SK-N-SH treated with all-trans-retinoic acid at 6 μM for 48 hours (cell line): Measurements from ENCODE around the gene C1orf115.
A peak's percentile ranks its signal among the peaks of the same experiment; 100 is the strongest.

Experiments used
- ATAC-seq: fragments of 200-7000 bp; cut with Tn5 transposase; 3 replicates; pipeline ENCODE4 v1.9.1; 2020; ENCODE audit warnings: mild to moderate bottlenecking, moderate library complexity
- ARNTL ChIP-seq: fragments of 450-650 bp; formaldehyde crosslinking; IDR thresholded peaks from 2 replicates; pipeline ENCODE4 v1.5.0; 2020; ENCODE audit warnings: low read depth, mild to moderate bottlenecking, moderate library complexity, borderline replicate concordance
- BACH2 ChIP-seq: fragments of 250-450 bp; sonication (Bioruptor Pico); IDR thresholded peaks from 2 replicates; pipeline ENCODE4 v1.9.0; 2021; ENCODE audit warnings: mild to moderate bottlenecking, borderline replicate concordance
- CREB5 ChIP-seq: fragments of 250-450 bp; sonication (Bioruptor Pico); IDR thresholded peaks from 2 replicates; pipeline ENCODE4 v1.5.1; 2020; ENCODE audit warnings: low read depth, mild to moderate bottlenecking, moderate library complexity
- ESRRG ChIP-seq: fragments of 250-450 bp; sonication (Bioruptor Pico); IDR thresholded peaks from 2 replicates; pipeline ENCODE4 v1.6.1; 2021; ENCODE audit warnings: mild to moderate bottlenecking
- GLIS3 ChIP-seq: fragments of 250-450 bp; sonication (Bioruptor Pico); IDR thresholded peaks from 2 replicates; pipeline ENCODE4 v1.5.0; 2020; ENCODE audit warnings: mild to moderate bottlenecking, moderate library complexity
- ISL1 ChIP-seq: fragments of 250-450 bp; sonication (Bioruptor Pico); IDR thresholded peaks from 2 replicates; pipeline ENCODE4 v2.1.2; 2022; ENCODE audit warnings: mild to moderate bottlenecking, moderate library complexity
- OSR1 ChIP-seq: fragments of 250-450 bp; sonication (Bioruptor Pico); IDR thresholded peaks from 2 replicates; pipeline ENCODE4 v1.8.0; 2022; ENCODE audit warnings: moderate library complexity, mild to moderate bottlenecking, inconsistent platforms
- POU6F1 ChIP-seq: fragments of 250-450 bp; sonication (Bioruptor Pico); IDR thresholded peaks from 2 replicates; pipeline ENCODE4 v1.8.0; 2021; ENCODE audit warnings: low read depth, mild to moderate bottlenecking, moderate library complexity, borderline replicate concordance
- RARB ChIP-seq: fragments of 250-450 bp; sonication (Bioruptor Pico); IDR thresholded peaks from 2 replicates; pipeline ENCODE4 v1.8.0; 2021; ENCODE audit warnings: mild to moderate bottlenecking, moderate library complexity
- SNAI2 ChIP-seq: fragments of 250-450 bp; sonication (Bioruptor Pico); IDR thresholded peaks from 2 replicates; pipeline ENCODE4 v1.5.0; 2020; ENCODE audit warnings: mild to moderate bottlenecking, moderate library complexity
- TCF4 ChIP-seq: fragments of 250-450 bp; sonication (Bioruptor Pico); IDR thresholded peaks from 2 replicates; pipeline ENCODE4 v1.8.0; 2021; ENCODE audit warnings: mild to moderate bottlenecking, moderate library complexity, borderline replicate concordance
- TSHZ2 ChIP-seq: fragments of 250-450 bp; sonication (Bioruptor Pico); IDR thresholded peaks from 2 replicates; pipeline ENCODE4 v1.5.0; 2020; ENCODE audit warnings: mild to moderate bottlenecking, moderate library complexity
- ZC3H10 ChIP-seq: fragments of 250-450 bp; sonication (Bioruptor Pico); IDR thresholded peaks from 2 replicates; pipeline ENCODE4 v1.5.1; 2021; ENCODE audit warnings: mild to moderate bottlenecking, moderate library complexity
- ZFP30 ChIP-seq: fragments of 450-650 bp; formaldehyde crosslinking; IDR thresholded peaks from 2 replicates; pipeline ENCODE4 v1.5.0; 2022; ENCODE audit warnings: mild to moderate bottlenecking, moderate library complexity
- ZNF70 ChIP-seq: fragments of 450-650 bp; formaldehyde crosslinking; IDR thresholded peaks from 2 replicates; pipeline ENCODE4 v1.5.0; 2020; ENCODE audit warnings: mild to moderate bottlenecking, moderate library complexity
- ZNF8 ChIP-seq: fragments of 450-650 bp; formaldehyde crosslinking; IDR thresholded peaks from 2 replicates; pipeline ENCODE4 v1.5.0; 2020; ENCODE audit warnings: mild to moderate bottlenecking, moderate library complexity
- TF ChIP-seq, protein P1 (sequence below): fragments of 250-450 bp; sonication (Bioruptor Pico); IDR thresholded peaks from 2 replicates; pipeline ENCODE4 v1.8.0; 2020; ENCODE audit warnings: mild to moderate bottlenecking, moderate library complexity, borderline replicate concordance
- TF ChIP-seq, protein P2 (sequence below): fragments of 250-450 bp; sonication (Bioruptor Pico); IDR thresholded peaks from 2 replicates; pipeline ENCODE4 v1.5.1; 2021; ENCODE audit warnings: mild to moderate bottlenecking, moderate library complexity

Gene C1orf115

DNA sequence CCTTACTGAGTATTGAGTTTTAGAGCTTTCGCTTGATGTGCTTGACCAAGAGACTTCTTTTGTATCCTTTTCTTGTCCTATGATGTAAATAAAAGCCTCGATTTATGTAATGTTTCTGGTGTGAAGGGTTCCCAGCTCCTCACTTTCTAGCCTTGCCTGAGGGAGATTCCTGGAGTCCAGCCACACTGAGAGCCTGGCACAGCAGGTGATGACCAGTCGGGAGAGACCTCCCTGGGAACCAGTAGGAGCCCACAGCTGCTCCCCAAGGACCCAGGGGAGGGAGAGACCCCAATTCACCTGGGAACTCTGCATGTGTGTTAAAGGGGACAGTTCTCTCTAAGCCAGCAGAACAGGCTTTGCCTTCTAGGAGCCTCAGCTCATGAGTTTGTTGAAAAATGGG lies 8.9 kb downstream of the C1orf115 start (continued):
- TF ChIP-seq GLIS3 (CRISPR knock-in tag): no peak
- TF ChIP-seq, protein P1, sequence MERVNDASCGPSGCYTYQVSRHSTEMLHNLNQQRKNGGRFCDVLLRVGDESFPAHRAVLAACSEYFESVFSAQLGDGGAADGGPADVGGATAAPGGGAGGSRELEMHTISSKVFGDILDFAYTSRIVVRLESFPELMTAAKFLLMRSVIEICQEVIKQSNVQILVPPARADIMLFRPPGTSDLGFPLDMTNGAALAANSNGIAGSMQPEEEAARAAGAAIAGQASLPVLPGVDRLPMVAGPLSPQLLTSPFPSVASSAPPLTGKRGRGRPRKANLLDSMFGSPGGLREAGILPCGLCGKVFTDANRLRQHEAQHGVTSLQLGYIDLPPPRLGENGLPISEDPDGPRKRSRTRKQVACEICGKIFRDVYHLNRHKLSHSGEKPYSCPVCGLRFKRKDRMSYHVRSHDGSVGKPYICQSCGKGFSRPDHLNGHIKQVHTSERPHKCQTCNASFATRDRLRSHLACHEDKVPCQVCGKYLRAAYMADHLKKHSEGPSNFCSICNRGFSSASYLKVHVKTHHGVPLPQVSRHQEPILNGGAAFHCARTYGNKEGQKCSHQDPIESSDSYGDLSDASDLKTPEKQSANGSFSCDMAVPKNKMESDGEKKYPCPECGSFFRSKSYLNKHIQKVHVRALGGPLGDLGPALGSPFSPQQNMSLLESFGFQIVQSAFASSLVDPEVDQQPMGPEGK (CRISPR knock-in tag): no peak
- no peak for TF ChIP-seq ARNTL
- TF ChIP-seq SNAI2 (CRISPR knock-in tag): no peak

DNA sequence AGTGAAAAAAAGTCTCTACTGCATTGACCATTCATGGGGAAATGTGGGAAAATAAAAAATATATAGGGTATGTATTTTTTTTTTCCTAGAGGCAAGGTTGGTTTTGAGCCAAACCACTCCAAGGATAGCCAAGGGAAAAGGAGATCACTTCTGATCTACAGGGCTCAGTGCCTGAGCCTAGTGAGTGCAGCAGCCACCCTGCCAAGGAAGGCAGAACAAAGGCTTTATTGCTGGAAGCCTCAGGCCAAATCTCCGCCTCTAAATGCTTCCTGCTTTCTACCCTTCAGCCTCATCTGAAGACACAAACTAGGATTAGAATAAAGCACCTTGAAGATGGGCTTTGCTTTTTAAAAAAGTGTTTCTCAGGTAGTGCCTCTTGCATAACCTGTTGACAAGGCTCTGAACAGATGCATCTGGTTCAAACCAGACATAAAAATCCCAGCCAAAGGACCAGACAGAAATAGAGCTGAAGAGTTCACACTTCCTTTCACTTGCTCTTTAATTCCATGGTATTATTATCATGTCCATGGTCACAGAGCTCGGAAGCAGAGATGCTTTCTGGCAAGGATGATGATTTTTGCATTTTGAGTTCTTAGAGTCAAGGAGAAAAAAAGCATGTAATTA lies 10.5 kb downstream of the C1orf115 start:
- peak; percentile 55 for ATAC-seq

More for the DNA sequence above, 10.5 kb downstream of the C1orf115 start:
- TF ChIP-seq ZNF70 (CRISPR knock-in tag): no peak
- TF ChIP-seq, protein P2, sequence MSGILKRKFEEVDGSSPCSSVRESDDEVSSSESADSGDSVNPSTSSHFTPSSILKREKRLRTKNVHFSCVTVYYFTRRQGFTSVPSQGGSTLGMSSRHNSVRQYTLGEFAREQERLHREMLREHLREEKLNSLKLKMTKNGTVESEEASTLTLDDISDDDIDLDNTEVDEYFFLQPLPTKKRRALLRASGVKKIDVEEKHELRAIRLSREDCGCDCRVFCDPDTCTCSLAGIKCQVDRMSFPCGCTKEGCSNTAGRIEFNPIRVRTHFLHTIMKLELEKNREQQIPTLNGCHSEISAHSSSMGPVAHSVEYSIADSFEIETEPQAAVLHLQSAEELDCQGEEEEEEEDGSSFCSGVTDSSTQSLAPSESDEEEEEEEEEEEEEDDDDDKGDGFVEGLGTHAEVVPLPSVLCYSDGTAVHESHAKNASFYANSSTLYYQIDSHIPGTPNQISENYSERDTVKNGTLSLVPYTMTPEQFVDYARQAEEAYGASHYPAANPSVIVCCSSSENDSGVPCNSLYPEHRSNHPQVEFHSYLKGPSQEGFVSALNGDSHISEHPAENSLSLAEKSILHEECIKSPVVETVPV: no peak
- TF ChIP-seq CREB5 (CRISPR knock-in tag): no peak
- no peak for TF ChIP-seq ISL1 (CRISPR knock-in tag)
- no peak for TF ChIP-seq ZC3H10 (CRISPR knock-in tag)
- TF ChIP-seq ZFP30 (CRISPR knock-in tag): no peak
- TF ChIP-seq SNAI2 (CRISPR knock-in tag): no peak
- no peak for TF ChIP-seq RARB (CRISPR knock-in tag)
- no peak for TF ChIP-seq BACH2 (CRISPR knock-in tag)
- no peak for TF ChIP-seq OSR1 (CRISPR knock-in tag)
- TF ChIP-seq TCF4: no peak
- no peak for TF ChIP-seq POU6F1 (CRISPR knock-in tag)
- no peak for TF ChIP-seq GLIS3 (CRISPR knock-in tag)
- TF ChIP-seq ESRRG (CRISPR knock-in tag): no peak
- TF ChIP-seq ZNF8 (CRISPR knock-in tag): no peak
- no peak for TF ChIP-seq TSHZ2
- TF ChIP-seq, protein P1 (CRISPR knock-in tag): no peak
- no peak for TF ChIP-seq ARNTL
